SK-N-SH (cell line): ENCODE data around the gene HDGFL2. TPM values are rescaled to one million over a fixed set of nuclear protein-coding genes. Genes with fewer than 3 reads are reported as not detected.

Experiments
- CTCF ChIA-PET: fragments of 300-600, 350-600 bp; formaldehyde crosslinking; extraction: SDS; loops from one replicate; lab custom pipeline; 2021; lab: Yijun Ruan, JAX
- POLR2A ChIA-PET: fragments of 350-600 bp; sonication (Branson Sonifier 250); formaldehyde crosslinking; extraction: SDS; loops from one replicate; lab custom pipeline; 2020; ENCODE audit warnings: antibody characterized with exemption, inconsistent platforms; lab: Yijun Ruan, JAX
- DNase-seq: peaks from one replicate; pipeline ENCODE4 v3.0.0; 2012
- H2AFZ ChIP-seq: fragments of 200-600 bp; sonication (generic); 2 replicates; pipeline ENCODE4 v1.8.1; 2016; ENCODE audit warnings: antibody characterized with exemption, mild to moderate bottlenecking, low read depth
- H3F3A ChIP-seq: fragments of 200-600 bp; sonication (generic); replicated peaks from 2 replicates; pipeline ENCODE3; 2016; ENCODE audit warnings: antibody characterized with exemption, mild to moderate bottlenecking; ENCODE audit not compliant: insufficient read depth
- H3K27ac ChIP-seq, 2 experiments: fragments of 200-500 bp in 1 of 2; fragments of 200-600 bp in 1 of 2; sonication (Bioruptor generic) in 1 of 2; sonication (generic), shearing (Covaris generic) in 1 of 2; 2 replicates each; pipeline versions ENCODE4 v1.5.1 to v1.6.1; 2014 to 2016; ENCODE audit warnings: low read depth in 2 of 2, inconsistent platforms in 1 of 2, low read length in 1 of 2, mild to moderate bottlenecking in 1 of 2, mixed read lengths in 1 of 2
- H3K27me3 ChIP-seq: fragments of 200-600 bp; sonication (generic), shearing (Covaris generic); 2 replicates; pipeline ENCODE4 v1.6.1; 2016; ENCODE audit warnings: mixed run types; ENCODE audit not compliant: insufficient read depth
- H3K36me3 ChIP-seq, 2 experiments: fragments of 200-500 bp in 1 of 2; fragments of 200-600 bp in 1 of 2; sonication (Bioruptor generic) in 1 of 2; sonication (generic) in 1 of 2; replicated peaks in 1 of 2; 2 replicates each; pipeline versions ENCODE3 to v1.5.1; 2014 to 2016; ENCODE audit warnings: low read length in 1 of 2, mild to moderate bottlenecking in 1 of 2; ENCODE audit not compliant: insufficient read depth in 2 of 2, control insufficient read depth in 1 of 2
- H3K4me1 ChIP-seq, 2 experiments: fragments of 200-500 bp in 1 of 2; fragments of 200-600 bp in 1 of 2; sonication (Bioruptor generic) in 1 of 2; sonication (generic), shearing (Covaris generic) in 1 of 2; 2 replicates each; pipeline versions ENCODE4 v1.5.1 to v1.6.1; 2014 to 2016; ENCODE audit warnings: low read depth in 1 of 2, low read length in 1 of 2, mixed run types in 1 of 2; ENCODE audit not compliant: insufficient read depth in 2 of 2, control insufficient read depth in 1 of 2
- H3K4me2 ChIP-seq: fragments of 200-600 bp; sonication (generic), shearing (Covaris generic); 2 replicates; pipeline ENCODE4 v1.6.1; 2017; ENCODE audit warnings: mixed run types
- H3K4me3 ChIP-seq, 2 experiments: fragments of 200-500 bp in 1 of 2; fragments of 200-600 bp in 1 of 2; sonication (Bioruptor generic) in 1 of 2; sonication (generic), shearing (Covaris generic) in 1 of 2; 2 replicates each; pipeline versions ENCODE4 v1.5.1 to v1.8.1; 2014 to 2016; ENCODE audit warnings: low read depth in 2 of 2, inconsistent platforms in 1 of 2, low read length in 1 of 2, mild to moderate bottlenecking in 1 of 2, mixed read lengths in 1 of 2, moderate library complexity in 1 of 2
- H3K79me2 ChIP-seq: fragments of 200-600 bp; sonication (generic); 2 replicates; pipeline ENCODE4 v1.8.1; 2017; ENCODE audit warnings: mild to moderate bottlenecking; ENCODE audit not compliant: insufficient read depth
- H3K9ac ChIP-seq: fragments of 200-600 bp; sonication (generic); 2 replicates; pipeline ENCODE4 v1.6.1; 2017; ENCODE audit warnings: mixed run types
- H3K9me2 ChIP-seq: fragments of 200-600 bp; sonication (generic); 2 replicates; pipeline ENCODE4 v1.6.1; 2017; ENCODE audit warnings: mixed run types
- H3K9me3 ChIP-seq: fragments of 200-600 bp; sonication (generic); 2 replicates; pipeline ENCODE4 v1.6.1; 2017; ENCODE audit warnings: mixed run types, mild to moderate bottlenecking, moderate library complexity
- H4K20me1 ChIP-seq: fragments of 200-600 bp; sonication (generic); 2 replicates; pipeline ENCODE4 v1.6.1; 2017; ENCODE audit warnings: mild to moderate bottlenecking, mixed run types; ENCODE audit not compliant: insufficient read depth
- CTCF ChIP-seq: fragments of 200-600 bp; sonication (generic); IDR thresholded peaks from 2 replicates; pipeline ENCODE4 v1.6.1; 2017; ENCODE audit warnings: antibody characterized with exemption, mild to moderate bottlenecking, moderate library complexity
- EZH2phosphoT487 ChIP-seq: fragments of 200-600 bp; sonication (generic); IDR thresholded peaks from 2 replicates; pipeline ENCODE4 v1.6.1; 2017; ENCODE audit warnings: low read depth, mixed run types, mild to moderate bottlenecking, antibody characterized with exemption, moderate library complexity, borderline replicate concordance
- FOSL2 ChIP-seq: IDR thresholded peaks from 2 replicates; pipeline ENCODE4 v1.4.0; 2012; ENCODE audit warnings: low read depth, mild to moderate bottlenecking, moderate library complexity, borderline replicate concordance
- FOXJ3 ChIP-seq: sonication (generic); formaldehyde crosslinking; IDR thresholded peaks from 2 replicates; pipeline ENCODE4 v1.5.1; 2020; ENCODE audit warnings: mild to moderate bottlenecking, missing genetic modification reagents
- GATA2 ChIP-seq: sonication (generic); formaldehyde crosslinking; IDR thresholded peaks from 2 replicates; pipeline ENCODE4 v1.5.0; 2020; ENCODE audit warnings: mild to moderate bottlenecking, missing genetic modification reagents
- JUND ChIP-seq: IDR thresholded peaks from 2 replicates; pipeline ENCODE4 v1.4.0; 2012
- MEF2A ChIP-seq: IDR thresholded peaks from 2 replicates; pipeline ENCODE4 v1.4.0; 2012; ENCODE audit warnings: low read depth, borderline replicate concordance
- RAD21 ChIP-seq: IDR thresholded peaks from 2 replicates; pipeline ENCODE4 v1.6.1; 2012; ENCODE audit warnings: mild to moderate bottlenecking, low read length
- SIN3A ChIP-seq: IDR thresholded peaks from 2 replicates; pipeline ENCODE4 v1.6.1; 2012; ENCODE audit warnings: low read depth, mild to moderate bottlenecking, low read length, moderate library complexity, borderline replicate concordance
- WGBS: methylation state at CpG from one replicate; pipeline ENCODE4 v1.1.6; 2017; ENCODE audit warnings: low lambda C conversion rate; 5-methylcytosine and 5-hydroxymethylcytosine counted together
- polyA plus RNA-seq, 3 experiments: library from polyadenylated mRNA; depleted of rRNA; stranded (reverse); fragments of >200 nt; gene quantifications; 2 replicates each; pipeline ENCODE4 v1.2.3, GENCODE V29; 2012

HDGFL2 gene
- polyA plus RNA-seq, 1 of the 3 experiments (the other 2 are of a cell fraction): 77.8 TPM

DNA sequence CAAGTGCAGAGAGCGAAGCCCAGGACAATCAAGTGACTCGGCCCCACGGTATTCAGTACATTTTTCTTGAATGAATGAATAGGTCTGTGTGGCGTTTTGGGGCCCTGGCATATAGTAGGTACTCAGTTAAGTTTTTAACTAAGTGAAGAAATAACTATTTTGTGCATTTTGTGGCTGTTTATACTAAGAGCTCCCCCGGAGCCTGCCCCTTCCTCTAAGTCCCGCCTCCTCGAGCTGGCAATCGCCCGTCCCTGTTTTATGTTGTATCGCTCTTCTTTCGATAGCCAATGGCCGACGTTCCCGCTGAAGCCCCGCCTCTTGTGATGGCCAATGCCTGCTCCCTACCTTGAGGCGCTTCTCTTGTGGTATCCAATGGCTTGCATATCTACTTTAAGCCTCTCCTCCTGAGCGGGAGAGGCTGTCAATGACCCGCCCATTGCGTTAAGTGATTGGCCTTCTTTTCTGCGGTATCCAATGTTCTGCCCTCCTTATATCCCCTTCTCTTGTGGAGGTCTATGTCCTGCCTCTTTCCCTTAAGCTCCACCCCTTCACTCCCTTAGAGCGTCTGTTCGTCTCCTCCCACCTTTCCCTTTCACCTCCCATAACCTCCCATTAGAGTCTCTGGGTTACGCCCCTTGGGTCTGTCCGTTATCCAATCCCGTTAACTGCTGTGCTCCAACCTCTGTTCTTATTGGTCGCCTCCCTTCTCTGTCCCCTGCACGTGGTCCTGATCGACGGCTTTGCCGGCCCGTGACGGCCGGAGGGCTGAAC lies 509 bp upstream of the HDGFL2 start (continued):
- no peak for TF ChIP-seq MEF2A
- TF ChIP-seq CTCF: no peak
- TF ChIP-seq JUND: no peak
- TF ChIP-seq RAD21: no peak
- no peak for TF ChIP-seq FOSL2
- TF ChIP-seq GATA2 (CRISPR knock-in tag): no peak
- TF ChIP-seq EZH2phosphoT487: no peak
- TF ChIP-seq, all 33 proteins: peak for 9

GRCh38 chr19:4473011-4473762 lies 1.1 kb downstream of the HDGFL2 start:
- peak; percentile 16 for DNase-seq
- peak overlapping the region; percentile 45 to 53; a peak in 2 of 4 replicates for H3K27ac ChIP-seq
- peak overlapping the region; percentile 99 for H3K4me2 ChIP-seq
- H3K4me1 ChIP-seq: peaks cover 3 to 21% of the 10 kb centered on the region in 2 experiments; a peak in 1 of 4 replicates
- TF ChIP-seq RAD21: no peak
- H3K27me3 ChIP-seq: no peaks in the 10 kb centered on the region
- ChIA-PET POLR2A (no interaction called here), CTCF (no interaction called here)
- no peaks in the 10 kb centered on the region for H4K20me1 ChIP-seq
- H3K9me2 ChIP-seq: no peaks in the 10 kb centered on the region
- no peaks in the 10 kb centered on the region for H3K9me3 ChIP-seq
- no peak overlapping the region for H2AFZ ChIP-seq
- peaks cover 58% of the 10 kb centered on the region for H3K79me2 ChIP-seq
- 6% methylated on average over 17 of the region's 25 CpGs for WGBS
- peaks cover 11% of the 10 kb centered on the region for H3F3A ChIP-seq
- peak overlapping the region; percentile 88 to 92 for H3K4me3 ChIP-seq
- H3K9ac ChIP-seq: peak overlapping the region; percentile 88
- H3K36me3 ChIP-seq: peaks cover 18 to 19% of the 10 kb centered on the region in 2 experiments

GRCh38 chr19:4473763-4474513 lies 1.8 kb downstream of the HDGFL2 start:
- peak; percentile 43 for DNase-seq
- Histone ChIP-seq H3K4me2 (peak overlapping the region; percentile 99), H3F3A (peaks cover 11% of the 10 kb centered on the region), H3K4me3 (peak overlapping the region; percentile 88 to 92), H3K79me2 (peaks cover 64% of the 10 kb centered on the region), H4K20me1 (no peaks in the 10 kb centered on the region), H3K36me3 (peaks cover 18 to 19% of the 10 kb centered on the region in 2 experiments), H3K9ac (peak overlapping the region; percentile 88; the same call in 1 of the 2 replicates), H3K9me3 (no peaks in the 10 kb centered on the region), H2AFZ (peak overlapping the region; percentile 35; the same call in 1 of the 2 replicates), H3K9me2 (no peaks in the 10 kb centered on the region), H3K27me3 (no peaks in the 10 kb centered on the region), H3K27ac (peak overlapping the region; percentile 53 to 83; a peak in 3 of 4 replicates), H3K4me1 (peaks cover 3 to 21% of the 10 kb centered on the region in 2 experiments; a peak in 1 of 4 replicates)
- 20% methylated on average over 22 of the region's 23 CpGs for WGBS
- TF ChIP-seq SIN3A (0 out of 2 replicates have a peak, but pooled peaks have one; percentile 3), FOXJ3 (no peak)
- ChIA-PET POLR2A (interaction anchor here (0.6 to 1.6 kb wide), 4 partner anchors 17 to 227 kb away, joined by 3 to 7 read pairs (median 4); partner anchors contain the start of gene YJU2), CTCF (interaction anchor here (0.5 to 1.1 kb wide), 4 partner anchors 49 to 93 kb away, joined by 3 to 5 read pairs (median 4); no protein-coding TSS in a partner anchor)
